Effector memory CD4-positive, alpha-beta T cell (primary cell): ENCODE measurements around the gene LRRC8B.

Source experiments
- DNase-seq, 3 donors: peaks; one replicate each; pipeline ENCODE4 v3.0.0-alpha.2; 2020
- H3K27ac ChIP-seq: 2 replicates; pipeline ENCODE4 v1.7.0; 2013; ENCODE audit warnings: mild to moderate bottlenecking, low read length, moderate library complexity; ENCODE audit not compliant: insufficient read depth, poor library complexity, severe bottlenecking
- H3K27me3 ChIP-seq: replicated peaks from 2 replicates; pipeline ENCODE4 v1.7.0; 2013; ENCODE audit warnings: mild to moderate bottlenecking, low read length; ENCODE audit not compliant: insufficient read depth, control insufficient read depth, poor library complexity, severe bottlenecking
- H3K36me3 ChIP-seq: 2 replicates; pipeline ENCODE4 v1.7.0; 2013; ENCODE audit warnings: mild to moderate bottlenecking, low read length, moderate library complexity; ENCODE audit not compliant: control insufficient read depth, insufficient read depth
- H3K4me1 ChIP-seq: 2 replicates; pipeline ENCODE4 v1.7.0; 2013; ENCODE audit warnings: low read length, mild to moderate bottlenecking; ENCODE audit not compliant: control insufficient read depth, insufficient read depth, poor library complexity, severe bottlenecking
- H3K4me3 ChIP-seq: 2 replicates; pipeline ENCODE4 v1.7.0; 2013; ENCODE audit warnings: low read length, low read depth, mild to moderate bottlenecking; ENCODE audit not compliant: insufficient read depth, poor library complexity, severe bottlenecking
- H3K9me3 ChIP-seq: 2 replicates; pipeline ENCODE4 v1.7.0; 2013; ENCODE audit warnings: mild to moderate bottlenecking, low read length, moderate library complexity; ENCODE audit not compliant: control insufficient read depth

Gene LRRC8B

GRCh38 chr1:89557445-89557825, 32.8 kb downstream of the LRRC8B start:
- no peaks in the 10 kb centered on the region for H3K36me3 ChIP-seq
- no peak overlapping the region for H3K27ac ChIP-seq
- peaks cover 3% of the 10 kb centered on the region for H3K4me1 ChIP-seq
- no peaks in the 10 kb centered on the region for H3K27me3 ChIP-seq
- H3K9me3 ChIP-seq = no peaks in the 10 kb centered on the region
- H3K4me3 ChIP-seq = no peak overlapping the region
- no peak for DNase-seq

DNA sequence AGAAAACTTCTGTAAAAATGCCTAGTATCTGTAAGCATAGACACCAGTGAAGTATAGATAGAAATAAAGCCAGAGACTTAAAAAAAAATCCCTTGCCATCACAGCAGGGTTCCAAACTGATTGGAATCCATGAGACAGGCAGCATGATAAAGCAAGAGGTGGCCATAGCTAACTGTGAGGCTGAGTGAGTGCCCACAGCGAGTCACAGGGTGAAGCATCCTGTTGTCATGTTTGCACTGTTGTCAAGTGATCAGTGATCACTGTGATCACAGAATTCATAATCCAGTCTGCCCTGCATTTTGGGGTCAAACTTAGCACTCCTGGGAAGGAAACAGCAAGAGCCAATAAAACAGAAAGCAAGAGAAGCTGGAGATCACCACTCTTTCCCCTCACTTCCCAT, 33.3 kb downstream of the LRRC8B start:
- no peaks in the 10 kb centered on the region for H3K36me3 ChIP-seq
- H3K27me3 ChIP-seq = no peaks in the 10 kb centered on the region
- no peak for DNase-seq
- H3K27ac ChIP-seq = no peak overlapping the region
- no peaks in the 10 kb centered on the region for H3K9me3 ChIP-seq
- no peaks in the 10 kb centered on the region for H3K4me1 ChIP-seq
- H3K4me3 ChIP-seq = no peak overlapping the region

GRCh38 chr1:89563957-89564604, 39.5 kb downstream of the LRRC8B start:
- Histone ChIP-seq H3K4me3 (no peak overlapping the region), H3K9me3 (no peaks in the 10 kb centered on the region), H3K4me1 (no peaks in the 10 kb centered on the region), H3K36me3 (no peaks in the 10 kb centered on the region), H3K27me3 (no peaks in the 10 kb centered on the region), H3K27ac (no peak overlapping the region)
- no peak for DNase-seq

GRCh38 chr1:89565521-89565920, 40.9 kb downstream of the LRRC8B start:
- no peaks in the 10 kb centered on the region for H3K4me1 ChIP-seq
- no peaks in the 10 kb centered on the region for H3K9me3 ChIP-seq
- DNase-seq = no peak
- H3K36me3 ChIP-seq = no peaks in the 10 kb centered on the region
- H3K27ac ChIP-seq = no peak overlapping the region
- H3K27me3 ChIP-seq = no peaks in the 10 kb centered on the region
- H3K4me3 ChIP-seq = no peak overlapping the region

DNA sequence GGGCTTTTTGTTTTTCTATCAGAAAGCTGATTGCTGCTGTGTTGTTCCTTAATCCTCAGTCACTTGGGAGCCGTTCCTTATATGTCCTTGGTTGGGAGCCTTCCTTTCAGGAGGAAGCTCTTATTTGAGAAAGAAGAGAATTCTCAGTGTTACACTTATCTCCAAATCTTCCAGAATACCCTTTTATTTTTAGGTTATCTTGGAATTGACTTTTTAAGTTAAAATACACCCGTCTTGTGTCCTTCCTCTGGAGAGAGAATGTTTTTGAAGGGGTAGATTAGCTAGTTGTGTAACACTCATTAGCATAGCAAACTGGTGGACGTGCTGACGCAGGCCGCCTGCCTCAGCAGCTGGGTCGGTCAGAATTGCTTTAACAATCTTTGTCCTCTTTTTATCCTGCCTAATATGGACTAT, 42.1 kb downstream of the LRRC8B start:
- no peak overlapping the region for H3K27ac ChIP-seq
- no peak for DNase-seq
- H3K4me1 ChIP-seq = no peaks in the 10 kb centered on the region
- no peaks in the 10 kb centered on the region for H3K9me3 ChIP-seq
- no peaks in the 10 kb centered on the region for H3K27me3 ChIP-seq
- H3K4me3 ChIP-seq = no peak overlapping the region
- H3K36me3 ChIP-seq = no peaks in the 10 kb centered on the region

- Histone ChIP-seq H3K4me1 (no peaks in the 10 kb centered on the region), H3K27me3 (no peaks in the 10 kb centered on the region), H3K27ac (no peak overlapping the region), H3K9me3 (no peaks in the 10 kb centered on the region), H3K36me3 (peaks cover 4% of the 10 kb centered on the region), H3K4me3 (no peak overlapping the region)
- no peak for DNase-seq
Observed at GRCh38 chr1:89567797-89568196, 43.2 kb downstream of the LRRC8B start.

- Histone ChIP-seq H3K4me1 (no peaks in the 10 kb centered on the region), H3K9me3 (no peaks in the 10 kb centered on the region), H3K27ac (no peak overlapping the region), H3K4me3 (no peak overlapping the region), H3K36me3 (peaks cover 4% of the 10 kb centered on the region), H3K27me3 (no peaks in the 10 kb centered on the region)
- DNase-seq = no peak
Observed at GRCh38 chr1:89573410-89573809, 48.8 kb downstream of the LRRC8B start.

DNA sequence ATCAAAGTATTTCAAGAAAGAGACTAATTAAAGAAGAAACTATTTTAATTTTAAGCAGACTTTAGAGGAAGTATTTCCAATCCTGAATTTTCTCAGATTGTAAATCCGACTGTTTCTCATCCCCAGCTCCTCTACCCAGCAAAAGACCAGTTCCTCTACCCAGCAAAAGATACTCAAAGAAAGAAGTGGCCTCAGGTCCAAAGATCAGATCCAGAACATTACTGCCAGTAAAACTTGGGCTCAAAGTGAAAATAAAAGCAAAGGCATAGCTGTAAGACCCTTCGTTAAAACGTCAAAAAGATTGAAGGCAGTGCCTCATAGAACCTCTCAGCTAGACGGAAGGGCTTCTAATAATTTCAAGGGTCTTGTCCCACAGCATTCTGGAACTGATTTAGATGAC, 50.0 kb downstream of the LRRC8B start:
- Histone ChIP-seq H3K36me3 (peaks cover 4% of the 10 kb centered on the region), H3K9me3 (no peaks in the 10 kb centered on the region), H3K27ac (no peak overlapping the region), H3K4me3 (no peak overlapping the region), H3K4me1 (no peaks in the 10 kb centered on the region), H3K27me3 (no peaks in the 10 kb centered on the region)
- no peak for DNase-seq

- Histone ChIP-seq H3K27ac (no peak overlapping the region), H3K4me3 (no peak overlapping the region), H3K4me1 (no peaks in the 10 kb centered on the region), H3K36me3 (peaks cover 9% of the 10 kb centered on the region), H3K27me3 (no peaks in the 10 kb centered on the region), H3K9me3 (no peaks in the 10 kb centered on the region)
- no peak for DNase-seq
Observed at GRCh38 chr1:89575207-89575606, 50.6 kb downstream of the LRRC8B start.

DNA sequence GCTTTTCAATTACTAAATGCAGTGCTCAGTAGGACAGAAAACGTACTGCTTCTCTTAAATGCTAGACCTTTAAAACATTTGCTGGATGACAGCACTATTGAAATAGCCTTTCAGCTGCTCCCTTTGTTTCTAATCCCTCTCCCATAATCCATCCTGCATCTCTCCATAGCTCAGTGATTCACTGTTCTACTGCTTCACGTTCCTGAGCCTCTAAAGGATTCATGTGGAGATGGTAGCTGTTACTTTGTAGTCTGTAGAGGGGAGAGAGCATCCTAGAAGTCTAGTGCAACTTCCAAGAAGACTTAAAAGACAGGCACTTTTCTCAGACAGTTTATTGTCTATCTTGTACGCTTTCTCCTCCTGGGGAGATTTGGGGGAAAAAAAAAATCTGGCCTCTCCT, 51.4 kb downstream of the LRRC8B start:
- Histone ChIP-seq H3K27ac (no peak overlapping the region), H3K4me3 (no peak overlapping the region), H3K27me3 (no peaks in the 10 kb centered on the region), H3K36me3 (peaks cover 11% of the 10 kb centered on the region), H3K9me3 (no peaks in the 10 kb centered on the region), H3K4me1 (no peaks in the 10 kb centered on the region)
- DNase-seq = no peak
